HG03439 (cell line): ENCODE data around the gene DNAH8.

Experiments used
- ATAC-seq: cut with Tn5 transposase; IDR thresholded peaks from one replicate; pipeline ENCODE4 v1.9.1; 2021; ENCODE audit warnings: mild to moderate bottlenecking, moderate library complexity; ENCODE audit not compliant: unreplicated experiment

Gene DNAH8

DNA sequence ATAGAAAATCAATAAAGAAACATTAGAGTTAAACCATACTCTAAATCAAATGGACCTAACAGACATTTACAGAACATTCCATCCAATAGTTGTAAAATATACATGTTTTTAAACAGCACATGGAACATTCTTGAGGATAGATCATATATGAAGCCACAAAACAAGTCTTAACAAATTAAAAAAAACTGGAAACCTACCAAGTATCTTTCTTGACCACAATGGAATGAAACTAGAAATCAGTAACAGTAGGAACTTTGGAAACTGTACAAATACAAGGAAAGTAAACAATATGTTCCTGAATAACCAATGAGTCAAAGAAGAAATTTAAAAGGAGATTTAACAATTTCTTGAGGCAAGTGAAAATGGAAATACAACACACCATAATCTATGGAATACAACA lies 242.3 kb downstream of the DNAH8 start:
- no peak for ATAC-seq

DNA sequence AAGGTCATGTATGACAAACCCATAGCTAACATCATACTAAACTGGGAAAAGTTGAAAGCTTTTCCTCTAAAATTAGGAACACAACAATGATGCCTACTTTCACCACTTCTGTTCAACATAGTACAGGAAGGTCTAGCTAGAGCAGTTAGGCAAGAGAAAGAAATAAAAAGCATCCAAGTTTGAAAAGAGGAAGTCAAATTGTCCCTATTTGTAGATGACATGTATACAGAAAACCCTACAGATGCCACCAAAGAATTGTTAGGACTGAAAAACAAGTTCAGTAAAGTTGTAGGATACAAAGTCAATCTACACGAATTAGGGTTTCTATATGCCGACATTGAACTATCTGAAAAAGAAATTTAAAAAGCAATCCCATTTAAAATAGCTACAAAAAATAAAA lies 244.0 kb downstream of the DNAH8 start:
- ATAC-seq, result no peak

DNA sequence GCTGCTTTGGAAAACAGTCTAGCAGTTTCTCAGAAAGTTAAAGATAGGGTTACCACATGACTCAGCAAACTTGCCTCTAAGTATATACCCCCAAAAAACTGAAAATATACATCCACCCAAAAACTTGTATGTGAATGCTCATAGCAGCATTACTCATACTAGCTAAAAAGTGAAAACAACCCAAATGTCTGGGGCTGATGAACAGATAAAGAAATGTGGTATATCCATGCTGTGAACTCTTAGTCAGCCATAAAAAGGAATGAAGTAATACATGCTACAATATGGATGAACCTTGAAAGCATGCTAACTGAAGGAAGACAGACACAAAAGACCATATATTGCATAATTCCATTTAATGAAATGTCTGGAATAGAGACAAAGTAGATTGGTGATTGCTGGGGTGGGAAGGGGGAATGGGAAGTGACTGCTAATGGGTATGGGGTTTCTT lies 253.6 kb downstream of the DNAH8 start:
- no peak for ATAC-seq

DNA sequence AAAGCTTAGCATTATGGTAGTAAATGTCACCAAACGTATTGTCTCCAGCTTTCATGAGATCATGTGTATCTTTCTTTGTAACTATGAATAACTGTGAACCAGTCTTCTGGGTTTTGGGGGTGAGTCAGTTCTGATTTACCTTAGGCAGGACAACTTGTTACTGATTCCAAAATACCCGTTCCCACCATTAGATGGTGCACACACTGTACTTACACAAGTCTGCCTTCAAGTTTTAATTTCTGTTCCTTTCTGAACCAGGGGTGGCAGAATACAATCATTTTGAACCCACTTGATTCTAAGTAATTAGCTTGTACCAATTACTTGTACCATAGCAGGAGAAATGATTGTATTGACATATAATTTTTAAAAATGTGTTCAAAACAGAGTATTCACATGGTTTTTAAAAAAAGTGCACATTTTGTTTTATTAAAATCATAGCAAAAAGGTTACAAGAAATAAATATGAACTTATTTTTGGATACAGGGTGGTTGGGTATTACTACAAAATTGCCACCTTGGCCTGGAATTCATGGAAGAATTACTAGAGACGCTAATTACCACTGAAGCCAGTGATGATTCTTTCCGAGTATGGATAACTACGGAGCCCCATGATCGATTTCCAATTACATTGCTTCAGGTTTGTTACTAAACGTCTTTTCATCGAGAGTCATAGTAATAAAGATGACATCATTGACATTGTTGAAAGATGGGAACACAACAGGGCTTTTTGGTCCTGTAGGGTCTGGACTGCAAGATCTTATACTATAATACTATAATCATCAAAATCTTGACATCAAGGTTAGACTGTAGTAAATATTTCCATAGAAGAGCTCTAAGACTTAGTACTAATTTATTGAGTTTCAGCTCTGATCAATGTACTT lies 258.3 kb downstream of the DNAH8 start:
- ATAC-seq, result no peak

DNA sequence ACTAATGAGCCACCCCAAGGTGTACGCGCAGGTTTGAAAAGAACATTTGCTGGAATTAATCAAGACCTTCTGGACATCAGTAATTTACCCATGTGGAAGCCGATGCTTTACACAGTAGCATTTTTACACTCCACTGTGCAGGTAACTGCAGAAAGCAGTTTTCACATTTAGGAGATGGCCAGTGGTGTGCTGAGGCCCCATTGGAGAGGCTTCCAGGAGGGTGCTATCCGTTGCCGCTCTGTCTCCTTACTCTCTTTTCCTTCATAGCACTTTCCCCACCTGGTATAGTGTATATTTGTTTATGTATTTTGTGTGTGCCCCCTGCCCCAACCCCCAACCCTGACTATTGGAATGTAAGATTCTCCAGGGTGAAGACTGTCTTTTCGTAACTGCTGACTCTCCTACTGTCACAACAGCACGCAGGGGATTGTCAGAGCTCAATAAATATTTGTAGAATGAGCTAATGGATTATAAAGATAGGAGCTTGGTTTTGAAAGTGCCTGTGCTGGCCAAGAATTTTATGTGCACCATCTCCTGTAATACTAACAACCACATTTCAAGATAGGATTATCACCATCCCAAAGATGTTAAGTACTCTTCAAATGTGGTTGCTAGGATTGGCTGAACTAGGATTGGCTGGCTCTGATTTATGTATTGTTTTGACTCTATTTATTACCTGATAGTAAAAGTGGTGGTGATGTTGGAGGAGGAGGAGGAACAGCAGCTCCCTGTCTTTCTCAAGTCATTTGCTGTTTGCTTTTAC lies 259.5 kb downstream of the DNAH8 start:
- ATAC-seq, result no peak

DNA sequence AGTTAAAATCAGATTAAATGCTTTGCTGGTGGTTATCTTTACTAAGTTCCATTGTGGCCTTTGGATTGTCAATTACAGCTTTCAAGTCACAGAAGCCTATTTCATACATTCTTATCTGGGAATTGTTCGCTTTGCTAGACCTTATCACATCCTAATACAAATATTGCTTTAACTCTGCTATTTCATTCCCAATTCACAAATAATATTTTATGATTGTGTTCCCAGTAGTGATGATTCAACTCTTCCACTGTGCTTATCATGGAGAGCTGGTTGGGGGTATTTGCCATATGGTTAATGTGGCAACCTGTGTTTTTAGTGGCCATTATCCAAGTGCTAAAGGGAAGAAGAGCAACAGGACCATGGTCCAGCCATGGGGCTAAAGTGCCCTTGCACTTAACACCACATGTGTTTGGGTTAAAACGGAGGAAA lies 260.5 kb downstream of the DNAH8 start:
- ATAC-seq, result no peak

DNA sequence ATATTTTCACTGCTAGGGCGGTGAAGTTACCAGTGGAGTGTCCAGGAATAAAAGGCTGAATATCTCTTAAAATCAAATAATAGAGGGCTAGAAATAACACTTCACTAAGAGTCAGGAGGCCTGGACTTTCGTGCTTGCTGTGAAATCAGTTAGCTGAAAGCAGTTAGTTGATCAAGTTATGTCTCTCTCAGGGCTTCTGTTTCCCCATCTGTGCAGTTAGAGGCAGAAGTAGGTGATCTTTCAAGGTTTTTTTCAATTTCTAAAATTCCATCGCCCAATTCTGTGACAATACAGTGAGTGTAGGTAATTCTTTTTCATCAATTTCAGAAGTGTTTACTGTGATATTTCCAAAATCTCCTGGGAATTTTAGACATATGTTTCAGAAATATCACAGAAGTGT lies 260.9 kb downstream of the DNAH8 start:
- ATAC-seq, result no peak

DNA sequence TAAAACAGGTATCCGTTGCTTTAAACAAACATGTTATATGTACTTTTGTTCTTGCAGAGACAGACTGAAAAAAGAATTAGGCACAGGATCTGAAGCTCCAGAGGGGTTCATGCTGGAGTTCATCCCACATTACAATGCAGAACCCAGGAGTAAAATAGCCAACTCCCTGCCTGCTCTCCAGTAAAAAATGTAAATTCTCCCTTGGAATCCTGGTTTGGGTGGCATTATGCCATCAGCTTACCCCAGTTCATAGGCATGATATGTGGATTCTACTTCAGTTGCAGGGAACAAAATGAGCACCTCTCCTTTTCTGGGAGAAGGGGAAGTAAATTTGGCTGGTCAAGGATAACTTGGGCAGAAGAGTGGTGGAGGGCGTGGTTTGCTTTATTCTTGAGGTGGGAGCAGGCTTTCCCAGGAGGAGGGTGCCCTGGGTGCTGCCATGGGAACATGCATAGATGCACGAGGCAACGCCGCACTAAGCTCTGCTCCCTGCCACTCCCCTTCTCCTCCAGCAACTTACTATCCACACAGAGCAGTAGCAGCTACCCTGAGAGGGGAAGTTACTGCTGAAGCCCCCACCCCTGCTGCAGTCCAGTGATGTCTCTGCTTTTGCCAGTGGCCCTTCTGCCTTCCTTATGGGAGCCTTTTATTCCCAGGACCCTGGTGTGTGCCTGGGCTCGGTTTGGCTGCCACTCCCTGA lies 261.8 kb downstream of the DNAH8 start:
- ATAC-seq, result no peak

DNA sequence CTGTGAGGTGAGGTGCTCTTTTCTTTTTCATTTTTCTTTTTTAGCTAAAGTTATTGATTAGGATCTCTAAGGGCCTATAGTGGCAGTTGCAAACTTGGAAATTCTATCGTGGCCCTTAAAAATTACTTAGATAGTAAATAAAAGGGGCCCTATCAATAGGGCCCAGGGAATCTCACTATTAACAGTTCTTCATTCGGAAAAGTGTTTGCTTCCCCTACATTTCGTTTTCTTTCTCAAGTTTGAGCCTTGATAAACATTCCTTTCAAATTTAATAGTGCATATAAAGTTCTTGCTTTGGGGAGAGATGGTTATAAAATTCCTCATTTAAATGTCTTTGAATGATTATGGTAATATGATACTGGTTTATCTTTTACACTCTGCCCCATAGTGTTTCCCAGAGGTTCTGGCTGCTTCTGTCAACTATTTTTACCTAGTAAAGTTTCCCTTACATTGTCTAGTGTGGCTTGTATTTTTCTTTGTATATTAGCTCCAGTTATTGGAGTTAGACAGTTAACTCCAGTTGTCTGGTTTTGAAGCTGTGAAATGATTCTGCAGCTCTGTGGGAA lies 263.1 kb downstream of the DNAH8 start:
- no peak for ATAC-seq

DNA sequence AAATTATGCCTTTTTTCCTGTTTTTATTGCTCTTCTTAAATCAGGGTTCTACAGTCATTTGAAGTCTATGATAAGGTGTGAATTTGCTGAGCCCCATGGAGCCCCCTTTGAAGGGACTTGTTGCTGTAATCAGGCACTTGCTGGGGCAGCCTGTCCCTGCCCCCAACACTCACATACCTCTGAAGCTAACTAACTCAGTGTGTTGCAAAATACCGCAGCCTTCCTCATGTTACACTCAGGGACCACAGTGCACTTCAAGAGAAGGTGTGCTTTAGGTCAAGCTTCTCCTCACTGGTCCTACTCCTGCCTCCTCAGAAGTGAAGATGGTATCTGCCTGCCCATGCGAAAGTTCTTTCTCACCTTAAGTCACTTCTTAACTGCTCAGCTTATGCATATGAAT lies 267.4 kb downstream of the DNAH8 start:
- no peak for ATAC-seq

DNA sequence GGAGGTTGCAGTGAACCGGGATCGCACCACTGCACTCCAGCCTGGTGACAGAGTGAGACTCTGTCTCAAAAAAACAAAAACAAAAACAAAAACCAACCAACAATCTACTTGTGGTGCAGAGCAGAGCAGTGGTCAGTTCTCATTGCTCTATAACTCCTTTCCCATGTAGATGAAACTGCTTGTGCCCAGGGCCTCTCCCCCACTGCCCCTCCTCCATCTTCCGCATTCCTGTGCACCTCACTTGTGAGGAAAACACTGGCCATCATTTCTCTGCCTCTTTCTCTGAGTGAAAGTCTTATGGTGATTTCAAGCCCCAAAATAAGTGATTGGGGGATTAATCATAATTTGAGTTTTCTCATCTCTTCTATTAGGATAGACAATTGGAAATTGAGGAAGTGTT lies 269.6 kb downstream of the DNAH8 start:
- ATAC-seq, result no peak

DNA sequence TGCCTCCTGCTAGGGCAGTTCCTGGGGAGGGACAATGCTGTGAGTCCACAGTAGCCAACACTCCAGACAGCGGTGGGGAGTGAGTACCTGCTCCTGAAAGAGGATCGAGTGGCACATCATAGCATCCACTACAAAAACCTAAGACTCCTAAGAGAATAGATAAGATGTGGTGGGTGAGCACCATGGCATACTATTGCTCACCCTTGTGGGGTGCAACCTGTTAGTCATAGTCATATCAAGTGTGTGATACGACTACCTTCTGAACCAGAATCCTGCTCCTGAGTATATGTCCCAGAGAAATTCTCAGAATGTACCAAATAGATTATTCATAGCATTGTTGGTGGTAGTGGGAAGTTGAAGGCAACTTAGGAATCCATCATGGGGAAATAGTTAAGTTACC lies 270.7 kb downstream of the DNAH8 start:
- ATAC-seq, result no peak

DNA sequence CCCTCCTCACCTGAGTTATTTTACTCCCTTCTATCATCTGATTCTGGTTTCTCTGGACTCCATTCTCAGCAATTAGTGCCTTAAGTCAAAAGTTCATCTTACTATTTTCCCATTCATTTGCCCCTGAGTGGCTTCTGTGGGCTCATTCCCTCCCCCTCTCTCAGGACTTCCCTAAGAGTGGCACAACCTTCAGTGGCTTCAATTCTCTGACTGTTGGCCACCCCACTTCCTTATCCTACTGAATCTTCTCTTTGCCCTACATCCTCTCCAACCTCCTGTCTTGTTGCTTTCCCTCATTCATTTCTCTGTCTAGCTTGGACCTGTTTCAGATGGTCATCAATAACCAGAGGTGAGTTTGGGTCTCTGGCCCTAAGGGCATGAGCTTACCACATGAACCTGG lies 272.4 kb downstream of the DNAH8 start:
- ATAC-seq, result no peak

DNA sequence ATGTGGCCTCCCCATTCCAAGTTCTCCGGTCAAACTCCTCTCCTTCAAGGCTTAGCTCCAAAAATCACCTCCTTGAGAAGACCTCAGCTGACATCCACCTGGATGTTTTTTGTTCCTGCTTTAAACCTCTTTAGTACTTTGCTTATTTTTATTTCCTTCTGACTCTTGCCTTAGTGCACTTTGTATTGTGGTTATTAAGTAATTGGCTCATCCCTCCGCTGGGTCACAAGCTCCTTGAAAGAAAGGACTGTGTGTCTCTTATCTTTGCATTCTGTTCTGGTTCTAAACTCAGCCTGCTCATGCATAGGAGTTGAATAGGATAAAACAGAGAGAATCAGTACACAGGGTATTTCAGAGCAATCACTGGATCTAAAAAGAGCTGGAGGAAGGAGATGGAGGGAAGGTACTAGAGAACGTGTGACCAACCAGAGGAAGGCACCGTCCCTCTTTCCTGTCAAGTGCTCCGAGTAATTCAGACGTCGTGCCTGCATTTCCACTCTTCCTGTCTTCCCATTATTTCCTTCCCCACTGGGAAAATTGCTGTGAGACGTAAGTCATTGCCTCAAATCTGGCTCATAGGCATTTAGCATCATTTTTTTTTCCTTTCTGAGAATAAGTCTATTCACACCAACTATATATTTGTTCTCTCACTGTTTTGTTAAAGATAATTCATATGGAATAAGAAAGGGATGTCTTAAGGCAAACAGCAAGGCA lies 273.8 kb downstream of the DNAH8 start:
- no peak for ATAC-seq

DNA sequence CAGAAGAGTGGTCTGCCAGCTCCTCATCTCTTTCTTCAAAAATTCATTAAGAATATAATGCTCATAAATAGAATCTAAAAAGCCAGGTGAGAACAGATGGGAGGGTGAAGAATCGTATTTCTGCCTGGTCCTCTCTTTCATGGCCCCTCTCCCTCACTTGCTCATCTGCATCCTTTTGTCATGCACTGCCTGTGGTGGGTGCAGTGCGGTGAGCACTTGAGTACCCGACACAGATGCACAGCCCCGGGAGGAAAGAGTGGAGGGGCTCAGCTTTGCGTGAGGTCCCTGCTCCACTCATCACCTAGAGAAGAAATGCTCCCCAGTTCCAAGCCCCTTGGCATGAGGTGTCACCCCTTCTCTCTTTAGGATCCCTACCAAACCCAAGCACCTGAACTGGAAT lies 275.4 kb downstream of the DNAH8 start:
- ATAC-seq, result no peak

DNA sequence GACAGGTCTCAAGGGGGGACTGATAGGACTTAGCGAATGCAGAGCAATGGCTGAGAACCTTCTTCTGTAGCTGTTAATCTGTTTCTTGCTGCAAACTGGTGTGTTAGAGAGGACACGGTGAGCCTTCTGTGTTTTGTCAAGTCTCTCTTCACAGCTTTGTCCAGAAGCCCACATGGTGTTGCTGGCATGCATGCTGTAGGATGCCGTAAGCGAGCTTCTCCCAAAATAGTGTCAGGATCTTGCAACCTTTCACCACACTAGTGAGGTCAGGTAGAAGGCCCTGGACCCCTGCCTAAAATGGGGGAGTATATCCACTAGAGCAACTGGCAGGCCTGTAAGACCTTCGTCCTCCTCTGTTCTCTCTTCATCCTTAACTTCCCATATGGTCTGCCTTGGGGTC lies 281.6 kb downstream of the DNAH8 start:
- no peak for ATAC-seq

DNA sequence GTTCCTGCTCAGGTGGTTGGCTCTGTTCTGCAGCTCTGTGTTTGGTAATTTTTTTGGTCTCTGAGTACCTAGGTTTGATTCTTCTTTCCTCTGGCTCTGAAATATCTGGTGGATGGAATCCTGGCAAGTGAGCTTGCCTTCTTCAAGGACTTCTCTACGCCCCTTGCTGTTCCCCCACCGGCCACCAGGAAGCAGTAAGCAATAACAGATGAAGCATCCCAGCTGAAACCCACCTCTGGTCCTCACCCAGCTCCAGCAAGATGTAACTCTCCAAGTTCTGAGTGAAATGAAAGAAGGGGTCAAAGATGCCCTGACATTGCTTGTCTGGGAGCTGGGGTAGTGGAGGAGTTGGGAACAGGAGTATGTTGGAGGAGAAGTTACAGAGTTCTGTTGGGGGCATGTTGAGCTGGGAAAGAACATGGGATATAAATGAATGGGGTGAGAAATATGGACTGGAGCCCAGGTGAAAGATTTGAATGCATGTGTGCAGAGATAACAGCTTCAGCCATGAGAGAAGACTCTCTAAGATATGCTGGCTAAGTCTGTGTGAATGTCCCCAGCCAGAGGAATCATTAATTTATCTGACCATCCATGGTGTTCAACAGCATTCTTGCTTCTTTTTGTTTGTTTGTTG lies 282.1 kb downstream of the DNAH8 start:
- ATAC-seq, result no peak

DNA sequence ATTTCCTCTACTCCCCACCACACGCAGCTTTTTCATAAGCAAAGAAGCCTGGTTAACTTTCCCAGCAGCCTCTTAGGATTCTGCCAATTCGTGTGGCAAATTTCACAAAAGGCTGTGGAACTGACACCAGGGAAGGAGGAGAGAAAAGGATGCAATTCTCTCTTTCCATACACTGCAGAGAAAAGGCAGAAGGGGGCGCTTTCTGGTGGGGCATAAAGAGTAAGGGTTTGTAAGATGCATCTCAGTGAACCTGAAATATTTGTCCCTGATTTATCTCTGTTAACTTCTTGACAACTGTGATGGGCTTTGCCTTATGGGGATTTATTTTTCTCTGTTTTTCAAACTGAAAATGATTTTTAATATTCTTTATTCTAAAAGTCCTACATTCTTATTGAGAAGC lies 288.0 kb downstream of the DNAH8 start:
- ATAC-seq, result no peak

DNA sequence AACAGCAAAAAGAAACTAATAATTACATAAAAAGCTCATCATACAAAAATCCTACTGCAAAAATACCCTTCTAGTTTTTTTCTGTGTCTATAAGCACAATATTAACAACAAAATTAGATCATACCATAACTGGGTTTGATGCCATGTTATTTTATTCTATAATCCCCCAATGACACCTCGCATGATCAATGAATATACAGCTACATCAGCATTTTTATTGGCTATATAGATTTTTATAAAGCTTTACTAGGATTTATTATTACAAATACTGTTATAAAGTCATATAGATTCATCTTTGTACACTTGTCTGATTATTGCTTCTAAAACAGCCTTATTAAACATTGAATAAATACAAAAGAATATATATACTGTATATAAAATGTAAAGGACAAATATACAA lies 288.4 kb downstream of the DNAH8 start:
- no peak for ATAC-seq

DNA sequence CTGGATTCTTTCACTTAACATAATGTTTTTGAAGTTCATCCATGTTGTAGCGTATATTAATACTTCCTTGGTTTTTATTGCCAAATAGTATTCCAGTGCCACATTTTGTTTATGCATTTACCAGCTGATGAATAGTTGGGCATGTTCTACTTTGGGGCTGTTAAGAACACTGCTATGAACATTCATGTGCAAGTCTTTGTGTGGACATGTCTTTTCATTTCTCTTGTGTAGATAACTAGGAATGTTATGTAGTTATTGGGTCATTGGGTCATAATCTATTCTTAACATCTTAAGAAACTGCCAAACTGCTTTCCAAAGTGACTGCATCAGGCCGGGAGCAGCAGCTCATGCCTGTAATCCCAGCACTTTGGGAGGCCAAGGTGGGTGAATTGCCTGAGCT lies 289.7 kb downstream of the DNAH8 start:
- ATAC-seq, result no peak
